GDM1 (cell line): ENCODE measurements around the gene KIF3B.
"Not testable (repeated sequence)": the region's sequence is repeated elsewhere in the genome, so short reads cannot be mapped to it uniquely, and the experiment has no call there.

ENCODE experiments used
- DNase-seq: peaks from one replicate; lab custom pipeline; 2025; lab: John Stamatoyannopoulos, UW

Gene KIF3B

DNA sequence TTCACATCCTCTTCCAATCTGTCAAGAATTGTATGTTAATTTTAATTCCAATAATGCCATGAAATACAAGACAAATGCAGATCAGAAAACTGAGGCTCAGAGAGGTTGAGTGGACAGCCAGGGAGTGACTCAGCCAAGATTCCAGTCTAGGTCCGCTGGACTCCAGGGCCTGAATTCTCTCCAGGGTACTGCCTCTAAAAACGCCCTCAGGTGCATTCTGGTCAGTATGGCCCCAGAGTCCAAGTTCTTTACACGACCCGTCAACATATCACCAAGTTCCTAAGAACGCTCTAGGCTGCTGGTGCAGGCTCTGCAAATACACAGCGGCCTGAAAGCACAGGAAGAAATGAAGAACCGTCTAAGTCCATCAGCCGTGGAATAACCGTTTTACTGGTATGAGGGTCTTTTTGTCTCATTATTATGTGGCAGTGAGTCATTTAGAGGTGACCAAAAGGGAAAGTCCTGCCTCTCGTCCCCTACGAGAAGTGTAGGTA, 80.0 kb downstream of the KIF3B start:
- DNase-seq: no peak

DNA sequence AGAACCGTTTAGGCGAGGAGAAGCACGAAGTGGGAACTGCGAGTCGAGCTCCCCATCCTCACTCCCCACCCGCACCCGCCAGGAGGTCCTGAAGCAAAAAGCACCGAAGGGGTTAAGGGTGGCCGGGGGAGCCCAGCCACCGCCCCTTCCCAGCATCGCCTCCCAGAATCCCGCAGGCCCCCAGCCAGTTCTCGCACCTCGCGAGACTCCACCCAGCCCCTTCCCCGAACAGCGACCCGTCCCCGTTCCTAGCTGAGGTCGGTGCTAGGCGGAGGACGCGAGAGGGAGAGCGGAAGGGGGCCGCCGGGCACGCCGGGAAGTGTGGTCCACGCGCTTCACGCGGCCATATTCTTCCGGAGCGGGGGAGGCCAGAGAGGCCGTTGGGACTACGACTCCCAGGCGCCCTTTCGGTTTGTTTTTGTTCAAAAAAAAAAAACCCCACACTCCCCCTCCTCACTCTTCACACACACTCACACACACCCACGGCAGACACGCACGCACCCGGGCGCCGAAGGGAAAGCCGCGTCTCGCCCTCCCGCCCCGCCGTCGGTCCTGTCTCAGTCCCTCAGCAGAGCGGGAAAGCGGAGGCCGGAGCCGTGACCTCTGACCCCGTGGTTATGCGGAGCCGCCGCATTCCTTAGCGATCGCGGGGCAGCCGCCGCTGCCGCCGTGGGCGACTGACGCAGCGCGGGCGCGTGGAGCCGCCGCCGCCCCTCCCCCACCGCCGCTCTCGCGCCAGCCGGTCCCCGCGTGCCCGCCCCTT, 80.6 kb downstream of the KIF3B start, which contains the start of gene ASXL1:
ASXL1 (plus strand) TSS at position 463 of the 763 bp plus-strand sequence. CDS start 445 bp downstream, outside the sequence.
- DNase-seq: peak; percentile 99

DNA sequence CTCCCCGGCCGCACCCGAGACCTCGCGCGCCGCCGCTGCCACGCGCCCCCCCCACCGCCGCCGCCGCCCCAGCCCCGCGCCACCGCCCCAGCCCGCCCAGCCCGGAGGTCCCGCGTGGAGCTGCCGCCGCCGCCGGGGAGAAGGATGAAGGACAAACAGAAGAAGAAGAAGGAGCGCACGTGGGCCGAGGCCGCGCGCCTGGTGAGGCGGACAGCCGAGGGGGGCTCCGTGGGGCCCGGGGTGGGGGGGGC, 81.1 kb downstream of the KIF3B start:
- no peak for DNase-seq

DNA sequence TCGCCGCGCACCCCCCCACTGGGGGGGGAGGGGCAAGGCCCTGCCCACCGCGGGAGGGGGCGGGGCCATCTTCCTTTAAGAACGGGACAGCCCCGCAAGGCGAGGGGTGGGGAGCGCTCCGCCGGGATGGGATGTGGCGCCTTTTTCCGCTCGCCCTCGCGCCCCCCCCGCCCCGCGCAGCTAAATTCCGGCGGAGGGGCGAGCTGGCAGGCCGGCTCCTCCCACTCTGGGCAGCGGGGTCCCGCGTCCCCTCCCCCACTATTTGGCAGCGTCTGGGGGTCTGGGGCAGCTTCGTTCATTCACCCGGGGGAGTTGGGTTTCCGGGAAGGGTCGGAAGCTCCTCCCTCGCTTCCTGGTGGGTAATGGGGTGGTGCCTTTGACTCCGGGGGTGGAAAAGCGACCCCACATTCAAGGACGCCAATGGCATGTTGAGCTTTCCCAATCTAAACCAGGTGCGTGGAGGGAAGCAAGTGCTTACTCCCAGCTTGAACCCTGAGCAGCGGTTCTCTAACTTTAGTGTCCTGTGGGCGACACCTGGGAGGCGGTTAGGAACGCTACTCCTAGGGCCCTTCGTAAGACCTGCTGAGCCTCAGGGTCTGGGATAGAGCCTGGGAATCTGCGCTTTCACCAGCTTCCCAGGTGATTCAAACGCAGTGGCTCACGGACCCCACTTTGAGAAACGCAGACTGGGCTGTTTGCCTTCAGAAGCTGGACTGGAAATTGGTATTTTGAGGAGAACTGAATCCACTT, 81.6 kb downstream of the KIF3B start:
- DNase-seq: peak; percentile 31

DNA sequence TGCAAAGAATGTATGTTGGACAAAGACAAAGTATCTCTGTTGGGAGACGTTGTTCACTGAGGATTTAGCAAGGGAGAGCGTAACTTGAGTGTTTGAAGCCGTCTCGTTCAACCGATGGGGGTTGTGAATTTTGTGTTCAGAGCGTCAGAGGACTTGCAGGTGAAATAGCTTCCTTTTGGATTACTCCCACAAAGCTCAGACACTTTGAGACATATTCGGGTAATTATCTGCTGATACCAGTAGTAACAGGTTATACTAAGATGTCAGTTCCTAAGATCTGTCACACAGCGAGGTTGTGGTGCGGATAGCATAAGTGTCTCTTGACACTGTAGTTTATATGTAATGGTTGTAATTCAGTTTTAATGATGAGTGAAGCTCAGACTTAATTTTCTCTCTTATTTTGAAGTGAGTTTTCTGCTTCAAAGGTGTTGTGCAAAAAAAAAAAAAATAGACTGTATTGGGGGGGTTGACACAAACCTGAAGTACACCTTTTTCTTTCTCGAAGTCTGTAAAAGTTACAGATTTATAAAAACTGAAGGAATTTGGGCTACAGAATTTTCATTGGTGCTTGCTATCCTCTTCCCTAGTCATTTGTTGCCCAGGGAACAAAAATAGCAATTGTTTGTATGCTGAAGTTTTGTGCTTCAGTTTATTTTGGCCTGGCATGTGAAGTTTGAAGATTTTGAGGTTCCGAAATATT, 82.3 kb downstream of the KIF3B start:
- no peak for DNase-seq

DNA sequence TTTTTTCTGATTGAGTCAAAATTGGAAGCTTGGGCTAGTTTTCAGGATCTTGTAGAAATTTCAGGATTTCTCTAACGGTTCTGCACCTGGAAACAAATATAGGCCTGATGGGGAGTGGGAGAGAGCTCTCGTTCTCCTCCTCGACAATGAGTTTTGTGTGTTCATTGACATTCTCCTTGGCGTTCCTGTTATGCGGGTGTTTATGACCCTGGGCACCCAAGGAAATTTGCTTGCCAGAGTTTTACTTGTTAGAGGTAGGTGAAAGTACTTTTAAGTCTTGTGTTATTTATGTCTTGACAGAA, 82.8 kb downstream of the KIF3B start:
- DNase-seq: no peak

DNA sequence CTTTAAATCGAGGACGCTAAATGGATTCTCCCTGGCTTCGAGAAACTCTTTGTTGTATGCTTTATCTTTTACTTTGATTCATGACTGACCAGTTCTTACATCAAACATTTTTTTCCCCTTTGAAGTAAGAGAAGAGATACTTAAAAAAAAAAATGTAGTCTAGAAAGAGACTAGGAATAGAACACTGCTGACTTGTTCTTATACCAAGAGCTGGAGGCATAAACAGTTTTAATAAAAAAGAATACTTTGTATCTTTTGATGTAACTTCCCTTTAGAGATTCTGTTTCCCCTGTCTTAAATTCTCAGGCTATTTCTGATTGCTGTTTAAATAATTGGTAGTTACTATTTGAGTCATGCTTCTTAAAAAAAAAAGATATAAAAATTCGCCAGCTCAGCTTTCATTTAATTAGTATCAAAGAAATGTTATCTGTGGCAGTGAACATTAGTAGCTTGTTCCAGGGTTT, 85.5 kb downstream of the KIF3B start:
- no peak for DNase-seq

DNA sequence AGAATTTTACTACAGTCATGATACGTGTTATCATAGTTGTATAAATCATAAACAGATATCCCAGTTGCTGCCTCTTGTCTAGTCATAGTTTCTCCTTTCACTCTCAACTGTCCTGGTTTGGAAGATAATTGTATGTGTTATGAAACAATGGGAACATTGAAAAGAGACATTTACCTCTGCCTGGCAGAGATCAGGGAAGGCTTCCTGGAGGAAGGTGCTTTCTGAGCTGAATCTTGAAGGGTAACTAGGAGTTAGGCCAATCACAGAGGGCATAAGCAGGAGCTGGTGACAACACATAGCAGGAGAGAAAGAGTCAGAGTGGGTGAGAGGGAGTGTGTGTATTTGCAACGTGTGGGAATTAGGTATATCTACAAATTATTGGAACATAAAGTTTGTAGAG, 86.0 kb downstream of the KIF3B start:
- no peak for DNase-seq

DNA sequence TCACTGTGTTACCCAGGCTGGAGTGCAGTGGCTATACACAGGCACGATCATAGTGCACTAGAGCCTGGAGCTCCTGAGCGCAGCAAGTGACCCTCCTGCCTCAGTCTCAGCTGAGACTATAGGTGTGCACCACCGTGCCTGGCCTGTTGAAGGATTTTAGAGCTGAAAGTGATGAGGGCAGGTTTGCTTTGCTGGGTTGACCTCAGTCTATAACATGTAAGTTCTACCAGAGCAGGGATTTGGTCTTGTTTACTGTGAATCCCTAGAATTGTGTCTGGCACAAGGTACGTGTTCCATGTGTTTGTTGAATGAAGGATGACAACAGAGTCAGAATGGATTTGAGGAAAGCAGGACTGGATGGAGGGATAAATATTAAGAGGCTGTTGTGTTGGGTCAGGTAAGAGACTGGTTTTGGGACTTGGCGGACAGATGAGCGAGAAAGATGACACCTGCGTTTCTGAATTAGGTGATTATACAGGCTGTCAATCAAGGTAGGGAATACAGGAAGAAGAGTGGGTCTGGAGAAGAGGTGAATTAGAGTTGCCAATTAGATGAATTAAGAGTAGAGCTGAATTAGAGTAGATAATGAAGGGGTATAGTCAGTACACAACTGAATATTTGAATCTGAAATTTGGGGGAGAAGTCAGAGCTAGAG, 87.2 kb downstream of the KIF3B start:
- no peak for DNase-seq

DNA sequence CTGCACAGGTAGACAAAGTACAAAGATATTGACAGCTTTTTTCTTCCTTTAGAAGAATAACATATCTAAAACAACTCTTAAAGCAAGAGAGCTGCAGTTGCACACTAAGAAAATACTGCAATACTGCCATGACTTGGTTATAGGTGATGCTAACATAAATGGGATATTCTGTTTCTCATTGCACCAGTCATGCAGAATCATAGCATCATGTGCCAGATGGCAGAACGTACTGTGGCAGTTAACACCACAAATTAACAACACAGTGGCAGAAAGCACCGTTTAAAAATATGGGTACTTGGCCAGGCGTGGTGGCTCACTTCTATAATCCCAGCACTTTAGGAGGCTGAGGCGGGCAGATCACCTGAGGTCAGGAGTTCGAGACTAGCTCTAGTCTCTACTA, 88.1 kb downstream of the KIF3B start:
- DNase-seq: no peak

DNA sequence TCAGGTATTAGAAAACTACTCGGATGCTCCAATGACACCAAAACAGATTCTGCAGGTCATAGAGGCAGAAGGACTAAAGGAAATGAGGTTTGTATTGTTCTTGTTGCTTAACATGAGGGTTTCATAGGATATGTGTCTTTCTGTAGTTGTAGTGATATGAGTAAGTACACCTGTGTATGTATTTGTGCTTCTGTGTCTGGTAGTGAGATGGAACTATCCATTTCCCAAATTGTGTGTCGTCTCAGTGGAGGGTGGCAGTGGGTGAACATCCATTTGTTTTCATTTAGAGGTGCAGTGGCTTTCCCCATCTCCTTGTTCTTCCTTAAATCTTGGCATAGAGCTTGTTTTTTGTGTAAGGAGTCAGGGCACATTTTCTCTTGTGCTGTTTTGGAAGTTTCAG, 88.9 kb downstream of the KIF3B start:
- no peak for DNase-seq

DNA sequence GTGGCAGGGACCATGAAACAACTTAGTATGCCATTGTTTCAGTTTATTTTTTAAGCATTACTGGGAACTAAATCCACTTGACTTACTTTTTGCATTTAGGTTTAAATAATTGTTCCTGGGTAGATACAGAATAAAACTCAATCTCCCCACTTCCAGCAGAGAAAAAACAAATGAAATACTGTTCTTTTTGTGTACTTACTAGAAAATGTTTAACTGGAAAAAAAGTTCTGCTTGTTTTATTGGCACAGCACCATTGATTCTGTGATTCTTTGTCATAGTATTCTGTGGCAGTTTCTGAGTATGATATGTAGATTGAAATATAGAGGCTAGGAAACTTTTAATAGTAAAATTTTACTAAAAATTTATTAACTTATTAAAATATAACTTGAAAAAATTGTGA, 90.9 kb downstream of the KIF3B start:
- DNase-seq: no peak

DNA sequence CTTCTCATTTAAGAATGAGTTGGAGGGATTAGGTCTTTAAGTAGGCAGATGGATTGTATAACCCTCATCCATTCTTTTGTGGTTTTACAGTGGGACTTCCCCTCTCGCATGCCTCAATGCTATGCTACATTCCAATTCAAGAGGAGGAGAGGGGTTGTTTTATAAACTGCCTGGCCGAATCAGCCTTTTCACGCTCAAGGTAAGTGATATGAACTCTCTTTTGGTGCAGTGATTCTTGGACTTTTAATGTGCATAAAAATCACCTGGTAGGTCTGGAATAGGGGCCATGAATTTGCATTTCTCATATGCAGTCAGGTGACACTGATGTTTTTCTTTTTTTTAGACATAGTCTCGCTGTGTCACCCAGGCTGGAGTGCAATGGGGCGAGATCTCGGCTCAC, 91.5 kb downstream of the KIF3B start:
- no peak for DNase-seq

DNA sequence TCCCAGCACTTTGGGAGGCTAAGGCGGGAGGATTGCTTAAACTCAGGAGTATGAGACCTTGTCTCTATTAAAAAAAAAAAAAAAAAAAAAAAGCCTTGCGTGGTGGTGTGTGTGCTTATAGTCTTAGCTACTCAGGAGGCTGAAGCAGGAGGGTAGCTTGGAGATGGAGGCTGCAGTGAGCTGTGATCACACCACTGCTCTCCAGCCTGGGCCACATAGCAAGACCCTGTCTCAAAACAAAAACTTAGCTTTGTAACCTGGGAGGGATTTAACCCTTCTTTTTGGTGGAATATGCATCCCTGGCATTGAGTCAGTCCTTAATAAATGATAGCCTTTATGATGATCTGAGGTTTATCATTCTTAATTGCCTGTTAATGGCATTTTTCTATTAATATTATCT, 93.4 kb downstream of the KIF3B start:
- DNase-seq: no peak

DNA sequence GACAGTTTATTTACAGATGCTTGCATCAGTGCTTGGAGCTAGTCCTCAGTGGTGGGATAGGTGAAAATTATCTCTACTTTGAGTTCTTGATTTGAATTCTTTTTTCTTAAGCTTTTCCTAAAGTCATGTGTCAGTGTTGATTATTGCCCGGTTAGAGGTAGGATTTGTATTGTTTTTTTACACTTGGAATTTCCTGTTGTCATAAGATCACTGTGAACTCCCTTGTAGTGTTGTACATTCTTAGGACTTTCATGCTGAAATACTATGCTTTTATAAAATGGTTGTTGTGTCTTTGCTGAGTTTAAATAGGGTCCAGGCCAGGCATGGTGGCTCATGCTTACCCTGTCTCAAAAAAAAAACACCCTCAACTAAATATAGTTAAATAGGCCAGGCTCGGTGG, 101.0 kb downstream of the KIF3B start:
- DNase-seq: no peak

DNA sequence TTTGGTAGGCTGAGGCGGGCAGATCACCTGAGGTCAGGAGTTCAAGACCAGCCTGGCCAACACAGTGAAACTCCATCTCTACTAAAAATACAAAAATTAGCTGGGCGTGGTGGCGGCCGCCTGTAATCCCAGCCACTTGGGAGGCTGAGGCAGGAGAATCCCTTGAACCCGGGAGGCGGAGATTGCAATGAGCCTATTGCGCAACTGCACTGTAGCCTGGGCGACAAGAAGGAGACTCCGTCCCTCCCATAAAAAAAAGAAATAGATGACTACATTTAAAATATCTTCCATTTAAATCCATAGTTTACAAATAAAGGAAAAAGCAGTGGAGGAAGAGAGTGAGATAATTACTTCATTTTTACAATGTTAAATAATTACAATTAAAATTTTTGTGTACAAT, 102.6 kb downstream of the KIF3B start:
- DNase-seq: not testable (repeated sequence)

DNA sequence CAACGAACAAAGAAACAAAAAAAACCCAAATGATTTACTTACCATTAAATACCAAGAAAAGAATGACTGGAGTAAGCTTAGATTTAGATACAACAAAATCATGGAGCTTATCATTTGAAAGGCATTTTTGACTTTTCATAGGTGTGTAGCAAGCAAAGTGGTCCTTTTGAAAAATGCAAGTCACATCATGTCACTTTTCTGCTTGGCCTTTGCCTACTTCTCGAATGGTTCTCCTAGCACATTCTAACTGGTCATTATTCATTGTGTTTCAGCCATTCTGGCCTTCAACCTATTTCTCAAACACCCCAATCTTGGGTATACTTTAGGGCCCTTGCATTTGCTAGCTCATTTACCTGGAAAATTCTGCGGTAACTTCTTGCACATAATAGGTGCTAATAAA, 103.3 kb downstream of the KIF3B start:
- no peak for DNase-seq

DNA sequence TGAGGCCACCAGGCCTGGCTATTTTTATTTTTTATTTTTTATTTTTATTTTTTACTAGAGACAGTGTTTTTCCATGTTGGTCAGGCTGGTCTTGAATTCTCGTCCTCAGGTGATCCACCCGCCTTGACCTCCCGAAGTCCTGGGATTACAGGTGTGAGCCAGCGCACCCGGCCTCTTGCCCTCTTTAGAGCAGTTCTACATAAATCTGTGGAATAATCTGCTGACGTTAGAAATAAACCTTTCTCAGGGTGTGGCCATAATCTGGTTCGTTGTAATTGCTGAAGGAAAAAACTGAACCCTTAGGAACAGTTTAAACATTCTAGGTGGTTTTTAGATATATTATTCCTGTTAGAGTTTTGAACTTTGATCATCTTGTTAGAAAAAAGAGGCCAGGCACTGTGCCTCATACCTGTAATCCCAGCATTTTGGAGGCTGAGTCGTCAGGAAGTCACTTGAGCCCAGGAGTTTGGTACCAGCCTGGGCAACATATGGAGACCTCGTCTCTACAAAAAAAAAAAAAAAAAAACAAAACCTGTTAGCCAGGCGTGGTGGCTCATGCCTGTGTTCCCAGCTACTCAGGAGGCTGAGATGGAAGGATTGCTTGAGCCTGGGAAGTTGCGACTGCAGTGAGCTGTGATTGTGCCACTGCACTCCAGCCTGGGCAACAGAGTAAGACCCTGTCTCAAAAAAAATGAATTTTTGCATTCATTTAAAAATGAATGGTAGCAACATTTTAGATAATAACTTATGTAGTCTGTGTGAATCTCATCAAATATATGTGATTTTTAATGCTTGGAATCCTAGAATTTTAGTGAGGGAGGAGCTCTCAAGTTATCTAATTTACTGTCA, 104.9 kb downstream of the KIF3B start:
- DNase-seq: no peak

DNA sequence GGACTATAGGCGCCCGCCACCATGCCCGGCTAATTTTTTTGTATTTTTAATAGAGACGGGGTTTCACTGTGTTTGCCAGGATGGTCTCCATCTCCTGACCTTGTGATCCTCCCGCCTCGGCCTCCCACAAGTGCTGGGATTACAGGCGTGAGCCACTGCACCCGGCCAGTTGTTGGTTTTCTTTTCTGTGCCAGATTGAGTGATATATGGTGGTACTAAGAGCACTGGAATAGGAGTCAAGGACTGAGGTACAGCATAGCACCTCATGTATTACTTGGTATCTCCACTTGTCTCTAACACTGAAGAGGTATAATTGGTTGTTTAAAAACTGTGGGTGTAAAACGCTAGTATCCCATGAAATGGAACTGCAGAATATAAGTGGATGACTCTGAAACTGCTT, 106.0 kb downstream of the KIF3B start:
- not testable (repeated sequence) for DNase-seq
